NCI-H510A (cell line): ENCODE results near the gene UBASH3B.

Experiments used
- DNase-seq: peaks from one replicate; lab custom pipeline; 2025; lab: John Stamatoyannopoulos, UW

Gene UBASH3B

GRCh38 chr11:122678406-122678805 lies 22.9 kb downstream of the UBASH3B start:
- no peak for DNase-seq

- DNase-seq: no peak
These were observed 23.9 kb downstream of the UBASH3B start for GRCh38 chr11:122679466-122679865.

- DNase-seq: no peak
These were observed 25.5 kb downstream of the UBASH3B start for GRCh38 chr11:122681070-122681469.

GRCh38 chr11:122681735-122682134 lies 26.2 kb downstream of the UBASH3B start:
- DNase-seq: no peak

- no peak for DNase-seq
These were observed 26.9 kb downstream of the UBASH3B start for GRCh38 chr11:122682464-122682863.

- no peak for DNase-seq
These were observed 29.5 kb downstream of the UBASH3B start for GRCh38 chr11:122685041-122685440.

- no peak for DNase-seq
These were observed 30.6 kb downstream of the UBASH3B start for GRCh38 chr11:122686111-122686510.

- no peak for DNase-seq
These were observed 34.9 kb downstream of the UBASH3B start for GRCh38 chr11:122690384-122690783.

- no peak for DNase-seq
These were observed 35.5 kb downstream of the UBASH3B start for GRCh38 chr11:122690801-122691548.

GRCh38 chr11:122691549-122692150 lies 36.1 kb downstream of the UBASH3B start:
- no peak for DNase-seq

- no peak for DNase-seq
These were observed 36.9 kb downstream of the UBASH3B start for GRCh38 chr11:122692444-122692843.

GRCh38 chr11:122695076-122695615 lies 39.6 kb downstream of the UBASH3B start:
- DNase-seq: no peak

GRCh38 chr11:122696662-122697061 lies 41.1 kb downstream of the UBASH3B start:
- DNase-seq: no peak

GRCh38 chr11:122697636-122698167 lies 42.2 kb downstream of the UBASH3B start:
- DNase-seq: no peak

- DNase-seq: no peak
These were observed 42.9 kb downstream of the UBASH3B start for GRCh38 chr11:122698392-122698791.

GRCh38 chr11:122700666-122701065 lies 45.1 kb downstream of the UBASH3B start:
- DNase-seq: no peak

- no peak for DNase-seq
These were observed 45.6 kb downstream of the UBASH3B start for GRCh38 chr11:122701143-122701542.

GRCh38 chr11:122703541-122704272 lies 48.2 kb downstream of the UBASH3B start:
- DNase-seq: no peak

- DNase-seq: no peak
These were observed 49.9 kb downstream of the UBASH3B start for GRCh38 chr11:122705396-122705795.

- DNase-seq: no peak
These were observed 51.0 kb downstream of the UBASH3B start for GRCh38 chr11:122706291-122707088.

- DNase-seq: no peak
These were observed 51.6 kb downstream of the UBASH3B start for GRCh38 chr11:122707111-122707510.

GRCh38 chr11:122707901-122708300 lies 52.4 kb downstream of the UBASH3B start:
- no peak for DNase-seq
